ENCODE data around the gene KCND2.

The KCND2 gene

DNA sequence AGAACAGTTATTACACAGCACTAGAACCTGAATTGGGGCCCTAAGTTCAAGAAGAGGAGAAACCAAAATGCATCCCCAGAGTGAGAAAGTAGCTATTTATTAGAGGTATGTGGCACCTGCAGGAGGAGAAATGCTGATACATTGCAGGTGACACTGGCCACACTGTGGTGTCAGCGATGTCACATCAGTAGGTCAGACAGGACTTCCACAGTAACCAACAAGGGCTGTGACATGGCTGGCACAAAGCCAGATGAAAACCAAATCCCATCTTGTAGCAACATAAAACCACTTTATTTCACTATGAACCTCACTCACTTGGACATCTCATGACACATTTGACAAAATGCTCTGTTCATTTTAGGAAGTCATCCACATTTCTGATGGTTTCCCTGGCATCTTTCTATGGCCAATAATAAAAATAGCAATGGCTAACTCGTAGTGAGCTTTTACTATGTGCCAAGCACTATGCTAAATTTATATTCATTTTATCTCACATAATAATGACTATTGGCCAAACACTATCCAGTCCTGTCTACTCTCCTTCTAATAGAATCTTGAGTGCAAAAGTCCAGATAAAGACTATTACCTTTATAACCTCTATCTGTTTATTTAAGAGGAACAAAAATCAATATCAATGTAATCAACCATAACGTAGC is 430.7 kb downstream of the KCND2 start:
- DNase-seq (ENCODE audit: low read depth), result no peak
- TF ChIP-seq MAX (IDR thresholded peaks at IDR 0.05; ENCODE audit: low read depth, low read length) (no peak), MYC (IDR thresholded peaks at IDR 0.05; ENCODE audit: low read depth, low read length) (no peak)
- TF ChIP-seq, protein P1, sequence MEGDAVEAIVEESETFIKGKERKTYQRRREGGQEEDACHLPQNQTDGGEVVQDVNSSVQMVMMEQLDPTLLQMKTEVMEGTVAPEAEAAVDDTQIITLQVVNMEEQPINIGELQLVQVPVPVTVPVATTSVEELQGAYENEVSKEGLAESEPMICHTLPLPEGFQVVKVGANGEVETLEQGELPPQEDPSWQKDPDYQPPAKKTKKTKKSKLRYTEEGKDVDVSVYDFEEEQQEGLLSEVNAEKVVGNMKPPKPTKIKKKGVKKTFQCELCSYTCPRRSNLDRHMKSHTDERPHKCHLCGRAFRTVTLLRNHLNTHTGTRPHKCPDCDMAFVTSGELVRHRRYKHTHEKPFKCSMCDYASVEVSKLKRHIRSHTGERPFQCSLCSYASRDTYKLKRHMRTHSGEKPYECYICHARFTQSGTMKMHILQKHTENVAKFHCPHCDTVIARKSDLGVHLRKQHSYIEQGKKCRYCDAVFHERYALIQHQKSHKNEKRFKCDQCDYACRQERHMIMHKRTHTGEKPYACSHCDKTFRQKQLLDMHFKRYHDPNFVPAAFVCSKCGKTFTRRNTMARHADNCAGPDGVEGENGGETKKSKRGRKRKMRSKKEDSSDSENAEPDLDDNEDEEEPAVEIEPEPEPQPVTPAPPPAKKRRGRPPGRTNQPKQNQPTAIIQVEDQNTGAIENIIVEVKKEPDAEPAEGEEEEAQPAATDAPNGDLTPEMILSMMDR (IDR thresholded peaks at IDR 0.05; ENCODE audit: low read depth, low read length), result no peak
- H3K4me3 ChIP-seq (ENCODE audit: low read depth, low read length), result no peak overlapping the region

- TF ChIP-seq, protein P1 (IDR thresholded peaks at IDR 0.05; ENCODE audit: low read depth, low read length), result no peak
- TF ChIP-seq MYC (IDR thresholded peaks at IDR 0.05; ENCODE audit: low read depth, low read length) (no peak), MAX (IDR thresholded peaks at IDR 0.05; ENCODE audit: low read depth, low read length) (no peak), POLR2A (IDR thresholded peaks at IDR 0.05; ENCODE audit: extremely low read depth, insufficient read length) (no peak)
- DNase-seq (ENCODE audit: low read depth), result no peak
- H3K4me3 ChIP-seq (ENCODE audit: low read depth, low read length), result no peak overlapping the region
Measured at GRCh38 chr7:120709252-120709971, 436.4 kb downstream of the KCND2 start.

DNA sequence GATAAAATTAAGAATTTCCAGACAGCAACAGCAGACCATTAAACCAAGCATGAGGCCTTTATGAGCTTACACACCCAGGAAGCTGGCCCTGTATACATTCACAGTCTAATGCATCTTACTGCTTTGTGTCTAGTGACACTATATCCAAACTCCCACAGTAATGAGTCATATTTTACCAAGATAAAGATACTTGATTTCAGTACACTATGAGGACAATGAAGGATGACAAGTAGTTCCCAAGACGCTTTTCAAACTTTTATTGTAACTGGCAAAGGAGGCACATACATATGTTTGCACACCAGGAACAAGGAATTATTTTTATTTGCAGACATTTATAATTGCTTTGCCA is 437.0 kb downstream of the KCND2 start:
- TF ChIP-seq MYC (IDR thresholded peaks at IDR 0.05; ENCODE audit: low read depth, low read length) (no peak), POLR2A (IDR thresholded peaks at IDR 0.05; ENCODE audit: extremely low read depth, insufficient read length) (no peak), MAX (IDR thresholded peaks at IDR 0.05; ENCODE audit: low read depth, low read length) (no peak)
- TF ChIP-seq, protein P1 (IDR thresholded peaks at IDR 0.05; ENCODE audit: low read depth, low read length), result no peak

DNA sequence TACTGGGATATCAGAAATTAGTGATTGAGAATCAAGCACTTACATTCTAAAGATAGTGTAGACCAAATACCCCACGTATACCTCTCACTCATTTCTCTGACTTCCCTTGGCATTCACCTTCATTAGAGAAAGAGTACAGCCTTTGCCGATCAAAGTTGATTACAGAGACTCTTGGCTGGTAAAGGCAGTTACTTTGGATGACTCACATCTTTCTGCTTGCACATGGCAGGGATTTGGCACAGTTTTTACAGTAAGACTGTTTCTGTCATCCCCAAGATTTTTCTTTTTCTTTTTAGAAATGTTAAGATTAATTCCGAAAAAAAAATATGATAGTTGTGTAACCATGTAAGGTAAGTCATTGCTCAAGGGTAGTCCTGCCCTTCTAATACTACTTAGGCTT is 442.0 kb downstream of the KCND2 start:
- no peak overlapping the region for H3K4me3 ChIP-seq (ENCODE audit: low read depth, low read length)
- no peak for DNase-seq (ENCODE audit: low read depth)
- TF ChIP-seq MAX (IDR thresholded peaks at IDR 0.05; ENCODE audit: low read depth, low read length) (no peak), MYC (IDR thresholded peaks at IDR 0.05; ENCODE audit: low read depth, low read length) (no peak), POLR2A (IDR thresholded peaks at IDR 0.05; ENCODE audit: extremely low read depth, insufficient read length) (no peak)

More for the DNA sequence above, 437.0 kb downstream of the KCND2 start:
- no peak for DNase-seq (ENCODE audit: low read depth)
- H3K4me3 ChIP-seq (ENCODE audit: low read depth, low read length), result no peak overlapping the region

DNA sequence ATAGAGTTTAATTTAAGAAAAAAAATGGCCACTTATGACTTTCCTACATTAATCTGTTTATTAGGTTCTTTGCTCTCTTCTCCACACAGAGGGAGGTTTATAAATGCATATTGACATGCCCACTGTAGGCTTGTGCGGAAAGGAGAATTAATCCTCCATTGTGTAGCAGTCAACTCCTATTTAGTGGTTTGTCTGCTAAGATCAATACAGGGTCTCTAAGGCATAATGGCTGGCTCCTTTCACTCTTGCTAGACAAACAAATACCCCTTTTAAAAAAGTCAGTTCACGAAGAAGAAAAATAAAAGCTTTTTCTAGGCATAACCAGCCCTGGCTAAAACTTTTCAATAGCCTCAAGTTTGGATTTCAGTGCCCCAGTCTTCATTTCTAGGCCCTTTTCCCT is 443.3 kb downstream of the KCND2 start:
- no peak for TF ChIP-seq MAX (IDR thresholded peaks at IDR 0.05; ENCODE audit: low read depth, low read length)
- TF ChIP-seq MYC (IDR thresholded peaks at IDR 0.05; ENCODE audit: low read depth, low read length), result no peak
- TF ChIP-seq, protein P1 (IDR thresholded peaks at IDR 0.05; ENCODE audit: low read depth, low read length), result no peak
- TF ChIP-seq POLR2A (IDR thresholded peaks at IDR 0.05; ENCODE audit: extremely low read depth, insufficient read length), result no peak
- H3K4me3 ChIP-seq (ENCODE audit: low read depth, low read length), result no peak overlapping the region
- no peak for DNase-seq (ENCODE audit: low read depth)

DNA sequence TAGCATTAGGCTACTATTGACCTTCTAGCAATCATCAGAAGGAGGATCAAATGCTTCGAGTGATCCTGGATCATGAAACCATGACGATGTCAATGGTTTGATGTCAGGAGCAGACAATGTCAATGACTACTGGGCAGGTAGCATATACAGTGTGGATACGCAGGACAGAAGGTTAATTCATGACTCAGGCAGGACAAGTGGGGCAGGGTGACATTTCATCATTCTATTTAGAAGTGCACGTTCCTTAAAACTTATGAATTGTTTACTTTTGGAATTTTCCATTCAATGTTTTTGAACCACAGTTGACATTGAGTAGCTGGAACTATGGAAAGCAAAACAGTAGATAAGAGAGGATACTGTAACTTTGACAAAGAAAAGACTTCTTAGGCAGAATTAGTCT is 444.2 kb downstream of the KCND2 start:
- DNase-seq (ENCODE audit: low read depth), result no peak
- no peak overlapping the region for H3K4me3 ChIP-seq (ENCODE audit: low read depth, low read length)
- TF ChIP-seq MAX (IDR thresholded peaks at IDR 0.05; ENCODE audit: low read depth, low read length), result no peak
- TF ChIP-seq, protein P1 (IDR thresholded peaks at IDR 0.05; ENCODE audit: low read depth, low read length), result no peak
- no peak for TF ChIP-seq MYC (IDR thresholded peaks at IDR 0.05; ENCODE audit: low read depth, low read length)

Measured in NB4 (cell line).